NCI-H82 treated with DMSO at 0.1 percent for 48 hours (cell line): ENCODE data around the gene WASHC4.

Experiments used
- DNase-seq: peaks from one replicate; lab custom pipeline; 2025; ENCODE audit not compliant: unreplicated experiment; lab: John Stamatoyannopoulos, UW

Gene WASHC4

GRCh38 chr12:105204916-105205315 lies 97.4 kb downstream of the WASHC4 start:
- DNase-seq: no peak

GRCh38 chr12:105205322-105206048 lies 98.0 kb downstream of the WASHC4 start:
- no peak for DNase-seq

GRCh38 chr12:105206686-105207374 lies 99.3 kb downstream of the WASHC4 start:
- no peak for DNase-seq

- no peak for DNase-seq
Observed at GRCh38 chr12:105209091-105209490, 101.6 kb downstream of the WASHC4 start.

- DNase-seq: no peak
Observed at GRCh38 chr12:105212438-105212837, 104.9 kb downstream of the WASHC4 start.

- DNase-seq: no peak
Observed at GRCh38 chr12:105214148-105214547, 106.6 kb downstream of the WASHC4 start.

- no peak for DNase-seq
Observed at GRCh38 chr12:105214670-105215375, 107.3 kb downstream of the WASHC4 start.

- no peak for DNase-seq
Observed at GRCh38 chr12:105218434-105218833, 110.9 kb downstream of the WASHC4 start.
